ENCODE measurements around the gene FSTL5.
A peak's percentile ranks its signal among the peaks of the same experiment; 100 is the strongest.

- TF ChIP-seq HCFC1 (IDR thresholded peaks at IDR 0.05; ENCODE audit: low read length) (no peak), CTCF (IDR thresholded peaks at IDR 0.05 in 2 of 3, conservative IDR thresholded peaks at IDR 0.05 in 1 of 3; ENCODE audit: control insufficient read depth in 2 of 3, extremely low read depth in 1 of 3, insufficient read depth in 1 of 3, low read depth in 3 of 3, low read length in 3 of 3) (peak in 1 of 3 experiments; percentile 15; a peak in 1 of 6 replicates), EP300 (IDR thresholded peaks at IDR 0.05; ENCODE audit: borderline replicate concordance in 1 of 2, control insufficient read depth in 1 of 2, low read depth in 2 of 2, low read length in 2 of 2) (no peak), POLR2A (IDR thresholded peaks at IDR 0.05; ENCODE audit: low read depth, low read length) (no peak), SUPT20H (IDR thresholded peaks at IDR 0.05; ENCODE audit: borderline replicate concordance, control insufficient read depth, low read depth, low read length) (no peak)
Measured at GRCh38 chr4:161564230-161564834, 599.5 kb downstream of the FSTL5 start.

Data from GM12878 (cell line).